Measurements from ENCODE around the gene PAIP2. TPM values are rescaled to one million over a fixed set of nuclear protein-coding genes. Genes with fewer than 3 reads are reported as not detected.

PAIP2 gene
- total and polyA plus RNA-seq, 2 experiments from 2014 or later, result 65.3 to 77.5 TPM

Small RNA genes within 50 kb of the gene (small RNA-seq; reads per million reads assigned to genes)
- gene RNA5SP195, result not detected

Other genes starting within 250 kb of the PAIP2 start
- gene SIL1, start 143.5 kb upstream of the PAIP2 start, total RNA-seq, result 73.9 and 82.0 TPM in 2 replicates
- gene SIL1, start 143.5 kb upstream of the PAIP2 start, polyA plus RNA-seq, result 176 and 197 TPM in 2 replicates
- gene MATR3, start 48.1 kb upstream of the PAIP2 start, total RNA-seq, result 346 and 355 TPM in 2 replicates
- 176 and 183 TPM in 2 replicates for gene MATR3, start 48.1 kb upstream of the PAIP2 start, polyA plus RNA-seq
- 13.4 and 19.6 TPM in 2 replicates for gene SLC23A1, start 41.4 kb downstream of the PAIP2 start, total RNA-seq
- 3.0 and 3.3 TPM in 2 replicates for gene SLC23A1, start 41.4 kb downstream of the PAIP2 start, polyA plus RNA-seq
- not detected in 2 replicates for gene MZB1, start 48.1 kb downstream of the PAIP2 start, total RNA-seq
- 0.30 TPM in 1 of 2 replicates, not detected in the other for gene MZB1, start 48.1 kb downstream of the PAIP2 start, polyA plus RNA-seq
- gene PROB1, start 53.2 kb downstream of the PAIP2 start, total RNA-seq, result 0.63 and 0.68 TPM in 2 replicates
- 0.10 TPM in 1 of 2 replicates, not detected in the other for gene PROB1, start 53.2 kb downstream of the PAIP2 start, polyA plus RNA-seq
- 2.6 and 6.3 TPM in 2 replicates for gene SPATA24, start 62.2 kb downstream of the PAIP2 start, total RNA-seq
- 5.5 and 9.8 TPM in 2 replicates for gene SPATA24, start 62.2 kb downstream of the PAIP2 start, polyA plus RNA-seq
- gene DNAJC18, start 97.7 kb downstream of the PAIP2 start, total RNA-seq, result 10.6 and 11.5 TPM in 2 replicates
- gene DNAJC18, start 97.7 kb downstream of the PAIP2 start, polyA plus RNA-seq, result 13.6 and 14.4 TPM in 2 replicates
- gene ECSCR, start 120.9 kb downstream of the PAIP2 start, total RNA-seq, result 0.27 and 2.2 TPM in 2 replicates
- 0.42 and 1.3 TPM in 2 replicates for gene ECSCR, start 120.9 kb downstream of the PAIP2 start, polyA plus RNA-seq
- gene SMIM33, start 129.2 kb downstream of the PAIP2 start, total RNA-seq, result not detected in 2 replicates
- not detected in 2 replicates for gene SMIM33, start 129.2 kb downstream of the PAIP2 start, polyA plus RNA-seq
- gene STING1, start 140.9 kb downstream of the PAIP2 start, total RNA-seq, result 7.7 and 12.6 TPM in 2 replicates
- gene STING1, start 140.9 kb downstream of the PAIP2 start, polyA plus RNA-seq, result 17.0 and 23.9 TPM in 2 replicates
- 85.9 and 100.0 TPM in 2 replicates for gene UBE2D2, start 219.5 kb downstream of the PAIP2 start, total RNA-seq
- gene UBE2D2, start 219.5 kb downstream of the PAIP2 start, polyA plus RNA-seq, result 167 and 182 TPM in 2 replicates